ENCODE results near the gene CDCA8.

The CDCA8 gene

GRCh38 chr1:37692078-37692833 lies at the start of gene CDCA8:
TSS of gene CDCA8 (plus strand) at chr1:37692516. CDS start at chr1:37692691, 175 bp downstream.
- DNase-seq = peak; percentile 99

DNA sequence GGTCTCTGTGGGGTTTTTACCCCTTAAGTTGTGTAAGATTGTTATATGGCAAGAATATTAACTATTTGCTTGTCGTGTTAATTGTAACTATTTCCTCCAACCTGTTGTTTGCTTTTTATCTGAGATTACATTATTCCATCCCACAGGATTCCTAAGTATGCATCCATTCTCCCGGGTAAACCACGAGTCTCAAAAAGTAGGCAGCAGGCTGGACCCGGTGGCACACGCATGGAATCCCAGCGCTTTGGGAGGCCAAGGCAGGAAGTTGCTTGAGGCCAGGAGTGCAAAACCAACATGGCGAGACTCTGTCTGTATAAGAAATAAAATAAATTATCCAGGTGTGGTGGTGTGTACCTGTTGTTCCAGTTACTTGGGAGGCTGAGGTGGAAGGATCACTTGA lies 45.0 kb upstream of the CDCA8 start:
- DNase-seq = no peak

DNA sequence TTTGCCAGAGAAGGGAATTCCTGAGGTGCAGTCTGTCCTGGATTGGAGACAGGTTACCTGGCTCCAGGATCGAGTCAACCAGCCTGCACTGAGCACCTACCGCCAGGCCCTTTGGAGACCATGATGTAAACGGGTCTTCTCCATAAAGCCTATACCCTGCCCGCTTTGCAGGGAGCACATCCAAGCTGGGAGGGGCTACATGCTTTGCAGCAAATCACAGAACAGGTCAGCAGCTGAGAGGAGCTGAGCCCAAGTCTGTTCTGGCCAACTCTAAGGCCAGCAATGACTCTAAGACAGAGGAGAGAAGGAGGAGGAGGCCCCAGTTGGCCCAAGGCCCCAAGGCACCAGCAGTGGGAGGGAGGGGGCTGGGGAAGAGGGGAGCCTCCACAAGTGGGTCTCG lies 42.1 kb upstream of the CDCA8 start:
- no peak for DNase-seq

DNA sequence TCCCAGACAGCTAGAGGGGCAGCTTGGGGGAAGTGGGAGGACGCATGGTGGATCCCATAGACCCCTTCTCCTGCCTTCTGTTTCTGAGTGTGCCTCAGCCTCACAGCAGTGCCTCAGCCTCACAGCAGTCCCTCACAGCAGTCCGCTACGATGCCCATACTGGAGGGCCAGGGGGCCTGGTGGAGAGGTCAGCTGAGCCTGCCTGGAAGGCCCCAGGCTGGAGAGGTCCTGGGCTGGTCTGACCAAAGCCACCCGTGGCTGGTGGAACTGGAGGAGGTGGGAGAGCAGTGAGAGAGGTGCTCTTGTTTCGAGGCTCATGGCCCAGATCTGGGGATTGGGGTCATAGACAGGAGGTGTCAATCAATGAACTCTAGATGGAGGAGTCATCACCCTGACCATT lies 41.6 kb upstream of the CDCA8 start:
- no peak for DNase-seq

DNA sequence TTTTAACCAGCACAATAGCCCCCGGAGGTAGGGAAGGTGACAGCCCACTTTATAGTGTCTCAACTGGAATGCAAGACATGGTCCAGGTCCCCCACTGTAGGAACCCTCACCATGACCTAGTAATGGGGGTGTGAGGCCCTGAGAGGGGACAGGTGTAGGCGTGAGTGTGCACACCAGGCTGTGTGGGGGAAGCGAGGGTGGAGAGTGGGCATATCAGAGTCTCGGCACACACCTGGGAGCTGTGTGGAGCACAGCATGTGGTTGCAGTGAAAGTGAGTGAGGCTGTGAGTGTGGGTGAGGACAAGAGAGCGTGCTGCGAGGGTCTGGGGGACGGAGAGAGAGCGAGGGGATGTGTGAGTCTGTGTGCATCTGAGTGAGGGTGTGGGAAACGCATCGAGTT lies 40.5 kb upstream of the CDCA8 start:
- DNase-seq = no peak

- no peak for DNase-seq
Measured at GRCh38 chr1:37652976-37653375, 39.3 kb upstream of the CDCA8 start.

- no peak for DNase-seq
Measured at GRCh38 chr1:37653906-37654305, 38.4 kb upstream of the CDCA8 start.

GRCh38 chr1:37655274-37655673 lies 37.0 kb upstream of the CDCA8 start:
- no peak for DNase-seq

DNA sequence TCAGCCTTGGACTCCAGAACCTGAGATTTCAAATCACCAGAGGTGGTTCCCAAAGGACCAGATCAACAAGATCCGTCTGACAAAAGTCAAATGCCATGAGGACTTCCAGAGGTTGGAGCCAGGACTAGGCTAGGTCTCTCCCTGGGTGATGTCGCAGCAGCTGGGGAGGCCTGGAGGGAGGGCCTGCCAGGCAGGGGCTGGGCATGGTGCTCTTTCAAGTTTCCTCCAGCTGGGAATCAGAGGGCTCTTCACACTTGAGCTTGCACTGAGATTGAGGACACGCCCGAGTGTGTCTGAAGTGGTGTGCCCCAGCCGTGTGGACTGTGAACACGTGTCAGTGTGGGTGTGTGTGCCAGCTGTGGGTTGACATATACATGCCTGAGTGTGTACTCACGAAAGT lies 36.3 kb upstream of the CDCA8 start:
- no peak for DNase-seq

- DNase-seq = no peak
Measured at GRCh38 chr1:37656881-37657280, 35.4 kb upstream of the CDCA8 start.

DNA sequence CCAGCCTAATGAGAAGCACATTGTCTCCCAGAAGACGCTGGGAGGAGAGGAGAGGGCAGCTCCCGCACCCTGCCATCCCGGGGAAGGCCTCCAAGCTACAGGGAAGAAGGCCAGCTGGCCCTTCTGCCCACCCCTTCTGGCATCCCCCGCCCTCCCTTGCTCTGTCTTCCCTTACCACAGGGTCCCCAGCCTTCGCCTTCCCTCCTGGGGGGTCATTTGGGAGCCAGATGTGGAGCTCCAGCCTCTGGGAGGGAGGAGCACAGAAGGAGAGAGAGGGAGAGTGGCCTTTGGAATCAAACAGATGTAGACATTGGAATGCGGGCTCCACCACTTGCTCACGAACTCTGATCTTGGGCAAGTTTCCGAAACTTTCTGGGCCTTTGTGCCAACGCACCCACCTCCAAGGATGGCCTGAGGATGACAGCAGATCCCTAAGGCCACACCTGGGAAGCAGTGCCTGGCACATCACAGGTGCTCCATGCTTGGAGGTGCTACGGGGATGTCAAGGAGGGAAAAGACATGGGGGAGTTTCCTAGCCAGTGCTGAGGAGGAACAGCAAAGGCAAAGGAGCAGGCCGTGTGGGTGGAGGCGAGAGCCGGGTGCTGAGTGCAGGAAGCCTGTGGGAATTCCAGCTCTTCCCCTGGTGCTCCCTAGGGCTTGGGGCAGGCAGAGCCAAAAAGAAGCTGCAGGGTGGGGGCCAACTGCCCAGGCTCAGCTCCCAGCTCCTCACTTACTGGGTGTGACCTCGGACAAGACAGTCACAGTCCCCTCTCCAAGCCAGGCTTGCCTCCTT lies 34.5 kb upstream of the CDCA8 start:
- DNase-seq = no peak

DNA sequence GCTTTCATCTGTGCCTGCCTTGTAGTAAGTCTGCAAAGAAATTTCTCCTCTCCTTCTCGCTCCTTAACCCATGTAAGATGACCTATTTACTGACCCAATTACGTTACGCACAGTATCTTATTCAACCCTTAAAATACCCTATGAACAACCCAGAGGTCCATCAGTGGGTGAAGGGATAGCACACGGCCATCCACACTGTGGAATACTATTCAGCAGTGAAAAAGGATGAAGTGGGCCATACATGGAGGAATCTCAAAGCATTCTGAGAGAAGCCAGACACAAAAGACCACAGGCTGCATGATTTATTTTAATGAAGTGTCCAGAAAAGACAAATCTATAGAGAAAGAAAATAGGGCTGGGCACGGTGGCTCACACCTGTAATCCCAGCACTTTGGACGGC lies 33.8 kb upstream of the CDCA8 start:
- no peak for DNase-seq

GRCh38 chr1:37660664-37661063 lies 31.7 kb upstream of the CDCA8 start:
- no peak for DNase-seq

GRCh38 chr1:37661401-37661800 lies 30.9 kb upstream of the CDCA8 start:
- no peak for DNase-seq

GRCh38 chr1:37662031-37662755 lies 30.1 kb upstream of the CDCA8 start:
- DNase-seq = no peak

- DNase-seq = no peak
Measured at GRCh38 chr1:37663426-37664000, 28.8 kb upstream of the CDCA8 start.

DNA sequence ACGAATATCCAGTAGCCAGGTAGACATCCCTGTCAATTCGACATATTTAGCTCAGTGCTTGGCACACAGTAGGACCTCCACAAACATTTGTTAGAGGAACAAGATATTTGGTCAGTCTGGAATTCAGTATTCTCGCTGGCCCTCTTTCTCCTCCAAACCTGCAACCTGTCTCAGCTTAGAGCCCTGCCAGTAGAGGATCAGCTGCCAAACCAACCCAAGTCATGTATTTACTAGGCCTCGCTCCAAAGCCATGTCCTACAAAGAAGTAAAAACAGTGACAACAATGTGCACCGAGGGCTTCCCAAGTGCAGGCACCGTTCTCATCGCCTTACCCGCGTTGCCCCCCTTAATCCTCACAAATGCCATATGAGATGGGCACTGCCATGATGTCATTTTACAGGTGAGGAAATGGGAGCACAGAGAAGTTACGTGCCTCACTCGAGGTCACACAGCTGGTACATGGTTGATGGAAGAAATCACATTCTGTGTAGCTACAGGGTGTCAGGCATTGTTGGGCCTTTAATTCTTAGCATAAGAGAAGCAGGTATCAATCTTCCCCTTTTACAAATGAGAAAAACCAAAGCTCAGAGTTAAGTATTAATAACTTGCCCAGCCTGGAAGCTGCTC lies 26.0 kb upstream of the CDCA8 start:
- DNase-seq = no peak

GRCh38 chr1:37667023-37667671 lies 25.2 kb upstream of the CDCA8 start:
- no peak for DNase-seq

GRCh38 chr1:37670133-37670532 lies 22.2 kb upstream of the CDCA8 start:
- no peak for DNase-seq

GRCh38 chr1:37671261-37671660 lies 21.1 kb upstream of the CDCA8 start:
- DNase-seq = no peak

- no peak for DNase-seq
Measured at GRCh38 chr1:37672136-37672870, 20.0 kb upstream of the CDCA8 start.

DNA sequence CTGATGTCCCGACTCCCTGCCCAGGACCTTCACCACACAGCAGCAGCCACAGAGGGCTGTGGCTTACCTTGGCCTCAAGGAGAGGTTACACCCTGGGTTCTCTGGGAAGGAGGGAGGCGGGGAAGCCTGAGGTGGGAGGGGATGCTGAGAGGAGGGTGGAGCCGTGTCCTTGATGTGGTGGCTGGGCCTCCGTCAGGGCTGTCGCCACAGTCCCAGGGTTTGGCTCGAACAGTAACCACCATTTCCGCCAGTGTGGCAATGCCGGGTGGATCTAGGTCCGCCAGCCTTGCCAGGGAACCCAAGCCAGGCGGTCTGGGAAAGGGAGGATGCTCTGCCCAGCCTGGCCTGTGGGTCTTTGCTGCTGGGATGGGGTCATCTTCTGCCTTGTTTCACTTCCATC lies 18.4 kb upstream of the CDCA8 start:
- peak; percentile 73 for DNase-seq
